GM18517 (cell line): ENCODE data around the gene LRP8.
"Not testable (repeated sequence)": the region's sequence is repeated elsewhere in the genome, so short reads cannot be mapped to it uniquely, and the experiment has no call there.

Source experiments
- ATAC-seq: cut with Tn5 transposase; IDR thresholded peaks from one replicate; pipeline ENCODE4 v1.9.1; 2021; ENCODE audit warnings: mild to moderate bottlenecking, moderate library complexity; ENCODE audit not compliant: unreplicated experiment

LRP8 gene

DNA sequence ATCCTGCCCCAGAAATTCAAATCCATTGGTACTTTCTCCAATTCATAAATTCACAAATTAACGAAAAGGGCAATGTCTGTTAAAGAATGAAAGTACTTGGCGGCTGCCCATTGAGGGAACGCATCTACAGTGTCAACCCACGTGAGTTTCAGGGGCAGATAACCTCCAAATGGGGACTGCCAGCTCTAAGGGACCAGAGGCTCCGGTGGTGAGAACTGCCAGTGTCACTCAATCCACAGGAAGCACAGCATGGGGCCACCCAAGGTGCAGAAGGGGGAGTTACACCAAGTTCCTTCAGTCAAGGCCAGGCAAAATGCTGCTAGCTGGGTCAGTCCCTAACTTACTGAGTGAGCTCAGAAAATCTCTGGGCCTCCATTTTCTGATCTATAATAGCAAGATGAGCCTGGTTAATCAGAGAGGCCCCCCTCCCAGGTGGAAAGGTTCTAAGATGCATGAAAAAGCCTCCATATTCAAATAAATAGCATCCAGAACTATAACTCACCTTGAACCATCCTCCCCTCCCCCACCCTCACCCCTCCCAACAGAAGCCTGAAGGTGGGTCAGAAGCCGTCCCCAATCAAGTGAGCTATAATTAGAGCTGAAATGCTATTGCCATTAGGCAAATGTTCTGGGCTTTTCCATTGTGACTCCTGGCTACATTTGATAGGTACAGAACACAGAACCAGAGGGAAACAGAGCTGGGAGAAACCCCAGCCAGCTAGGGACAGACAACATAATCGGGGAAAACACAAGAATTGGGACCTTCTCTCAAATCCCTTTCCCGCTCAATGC is 41.7 kb downstream of the LRP8 start:
- no peak for ATAC-seq

DNA sequence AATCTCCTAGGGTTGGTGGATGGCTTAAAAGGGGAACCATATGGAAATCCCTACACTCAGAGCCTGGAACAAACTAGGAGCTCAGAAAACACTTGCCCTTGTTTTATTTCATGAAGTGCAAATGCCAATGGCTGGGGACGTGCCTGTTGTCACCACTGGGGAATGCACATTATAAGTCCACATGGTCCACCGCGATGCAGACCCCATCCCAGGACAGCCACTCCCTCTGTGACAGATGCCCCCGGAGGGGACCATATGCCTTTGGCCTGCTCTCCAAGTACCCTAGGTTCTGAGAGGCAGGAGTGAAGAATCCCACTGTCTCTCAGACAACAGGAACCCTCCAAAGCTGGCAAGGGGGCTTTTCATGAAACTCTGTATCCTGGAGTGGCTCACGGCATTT is 42.3 kb downstream of the LRP8 start:
- ATAC-seq, result no peak

DNA sequence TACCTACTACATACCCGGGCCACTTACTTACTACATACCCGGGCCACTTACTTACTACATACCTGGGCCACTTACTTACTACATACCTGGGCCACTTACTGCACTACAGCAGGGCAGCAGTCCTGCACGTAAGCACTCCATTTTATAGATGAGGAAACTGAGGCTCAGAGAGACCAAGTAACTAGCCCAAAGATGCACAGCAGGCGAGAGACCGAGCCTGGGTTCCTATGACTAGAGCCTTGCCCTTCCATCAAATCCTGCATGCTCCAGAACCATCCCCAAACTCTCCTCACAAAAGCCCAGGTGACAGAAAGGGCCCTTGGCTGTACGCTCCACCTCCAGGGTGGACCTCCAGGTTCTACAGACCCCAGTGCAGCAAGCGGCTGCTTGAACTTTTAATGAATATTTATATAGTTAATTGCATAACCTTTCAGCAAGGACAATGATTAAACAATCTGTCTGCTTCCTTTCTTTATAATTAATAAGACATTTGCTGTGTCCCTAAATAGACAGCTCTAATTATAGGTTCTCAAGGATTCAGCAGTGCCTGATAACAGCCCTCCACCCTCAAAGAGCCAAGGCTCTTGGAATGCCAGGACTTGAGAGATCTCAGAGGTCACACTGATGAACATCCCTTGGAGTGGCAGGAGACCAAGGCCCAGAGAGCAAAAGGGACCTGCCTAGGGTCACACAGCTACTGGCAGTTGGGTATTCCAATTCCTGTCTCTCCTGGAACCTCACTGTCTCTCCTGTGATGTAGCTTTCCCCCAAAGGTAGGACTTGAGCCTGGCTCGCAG is 43.4 kb downstream of the LRP8 start:
- no peak for ATAC-seq

DNA sequence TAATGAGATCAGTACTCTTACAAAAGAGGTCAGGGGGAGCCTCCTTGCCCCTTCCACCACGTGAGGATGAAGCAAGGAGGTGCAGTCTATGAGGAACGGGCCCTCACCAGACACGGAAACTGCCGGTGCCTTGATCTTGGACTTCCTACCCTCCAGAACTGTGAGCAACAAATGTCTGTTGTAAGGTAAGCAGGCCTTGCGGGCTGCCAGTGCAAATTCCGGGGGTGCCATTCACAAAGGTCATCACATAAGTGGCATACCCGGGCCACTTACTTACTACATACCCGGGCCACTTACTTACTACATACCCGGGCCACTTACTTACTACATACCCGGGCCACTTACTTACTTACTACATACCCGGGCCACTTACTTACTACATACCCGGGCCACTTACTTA is 44.7 kb downstream of the LRP8 start:
- not testable (repeated sequence) for ATAC-seq

DNA sequence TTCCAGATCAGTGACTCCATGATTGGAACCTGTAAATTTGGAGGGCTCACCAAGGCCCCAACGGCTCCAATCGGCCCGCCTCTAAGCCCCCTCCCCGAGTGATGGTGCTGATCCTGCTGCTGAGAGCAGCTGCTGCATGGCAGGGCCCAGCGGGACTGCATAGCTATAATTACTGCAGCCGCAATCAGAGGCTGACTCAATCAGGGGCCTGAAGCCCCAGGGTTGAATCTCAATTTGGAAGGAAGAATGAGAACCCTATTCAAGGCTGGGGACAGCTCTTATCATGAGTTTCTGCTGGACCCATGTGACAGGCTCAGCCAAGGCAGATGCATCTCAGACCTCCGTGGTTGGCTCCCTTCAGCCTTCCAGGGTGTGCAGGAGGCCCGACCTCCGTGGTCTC is 46.7 kb downstream of the LRP8 start:
- no peak for ATAC-seq

DNA sequence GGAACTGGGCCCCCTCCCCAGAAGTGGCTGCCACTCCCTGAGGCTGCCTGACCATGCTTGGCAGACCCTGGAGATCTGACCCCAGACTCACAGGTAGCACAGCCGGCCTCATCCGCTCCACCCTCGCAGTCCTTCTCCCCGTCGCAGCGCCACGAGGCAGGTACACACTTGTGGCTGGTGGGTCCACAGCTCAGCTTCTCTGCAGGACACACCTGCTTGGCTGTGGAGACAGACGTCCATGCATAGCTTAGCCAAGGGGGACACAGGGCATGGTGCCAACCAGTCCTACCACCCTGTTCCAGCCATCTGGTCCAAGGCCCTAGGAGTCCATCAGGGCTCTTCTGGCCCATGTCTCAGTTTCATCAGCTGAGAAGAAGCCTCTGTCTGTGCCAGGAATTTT is 47.4 kb downstream of the LRP8 start:
- no peak for ATAC-seq

DNA sequence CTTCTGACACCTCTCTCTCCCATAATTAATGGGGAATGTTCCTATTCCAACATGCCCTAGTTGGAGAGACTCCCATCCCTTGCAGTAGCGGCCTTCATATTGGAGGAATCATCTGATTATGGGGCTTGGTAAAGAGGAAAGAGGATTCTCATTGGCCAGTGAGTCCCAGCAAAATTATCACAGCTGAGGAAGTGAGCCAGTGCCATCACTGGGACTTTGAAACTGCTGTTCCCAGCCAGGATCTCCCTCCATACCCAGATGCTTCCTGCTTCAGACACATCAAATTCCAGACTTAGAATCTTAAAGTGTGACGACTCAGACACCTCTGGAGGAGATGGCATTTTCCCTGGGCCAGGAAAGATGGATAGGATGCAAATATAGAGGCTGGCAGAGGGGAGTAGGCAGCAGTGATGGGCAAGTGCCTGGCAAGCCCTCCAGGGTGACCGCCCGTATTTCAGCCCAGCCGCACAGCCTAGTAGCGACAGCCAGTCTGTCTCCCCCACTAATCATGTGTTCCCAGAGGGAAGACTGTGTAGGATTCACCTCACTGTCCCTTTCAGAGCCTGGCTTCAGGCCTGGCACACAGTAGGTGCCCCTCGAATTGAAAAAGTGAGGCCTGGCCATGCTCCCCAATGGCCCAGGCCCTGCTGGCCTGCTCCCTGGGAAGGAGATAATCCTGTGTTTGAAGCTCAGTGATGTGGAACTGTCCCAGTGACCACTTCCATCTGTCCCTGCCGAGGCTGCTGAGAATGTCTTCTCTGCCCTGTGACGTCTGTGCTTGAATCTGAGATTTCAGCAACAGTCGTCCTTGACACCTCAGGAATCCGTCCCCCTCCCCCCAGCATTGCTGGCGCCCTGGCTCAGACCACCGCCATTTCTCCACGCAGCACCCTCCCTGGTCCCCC is 48.3 kb downstream of the LRP8 start:
- ATAC-seq, result no peak

DNA sequence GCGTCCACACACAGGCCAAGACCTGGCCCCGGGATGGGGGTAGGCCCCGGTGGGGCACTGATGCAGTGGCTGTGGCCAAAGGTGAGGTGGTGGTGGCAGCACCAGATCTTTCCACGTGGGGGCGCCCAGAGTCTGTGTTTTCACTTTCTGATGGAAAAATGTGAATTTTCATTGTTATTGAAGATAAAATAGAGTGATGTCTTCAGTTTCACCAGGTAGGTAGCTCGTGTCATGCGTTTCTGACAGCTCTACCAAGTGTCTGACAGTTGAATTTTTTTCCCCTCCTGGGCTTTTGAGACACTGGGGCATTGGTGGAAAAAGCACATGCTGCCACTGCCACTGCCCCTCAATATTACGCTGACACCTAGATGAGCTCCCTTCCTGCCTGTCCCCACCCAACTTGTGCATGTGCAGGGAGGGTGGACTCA is 49.6 kb downstream of the LRP8 start:
- ATAC-seq, result no peak

DNA sequence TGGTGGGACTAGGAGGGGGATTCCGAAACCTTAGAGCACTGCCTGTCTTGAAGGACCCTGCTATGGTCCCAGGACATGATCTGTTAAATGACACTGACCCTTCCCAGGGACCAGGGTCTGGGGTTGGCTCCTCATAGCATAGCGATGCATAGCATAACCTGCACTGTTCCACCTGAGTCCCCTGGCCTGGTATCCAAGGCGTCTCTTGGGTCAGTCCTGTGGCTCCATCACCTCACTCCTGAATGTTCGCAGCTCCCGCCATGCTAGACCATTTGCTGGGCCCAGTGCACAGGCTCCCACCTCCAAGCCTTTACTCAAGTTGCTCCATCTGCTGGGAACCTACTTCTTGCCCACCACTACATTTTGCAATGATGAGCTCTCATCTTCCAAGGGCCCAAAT is 50.5 kb downstream of the LRP8 start:
- ATAC-seq, result no peak

DNA sequence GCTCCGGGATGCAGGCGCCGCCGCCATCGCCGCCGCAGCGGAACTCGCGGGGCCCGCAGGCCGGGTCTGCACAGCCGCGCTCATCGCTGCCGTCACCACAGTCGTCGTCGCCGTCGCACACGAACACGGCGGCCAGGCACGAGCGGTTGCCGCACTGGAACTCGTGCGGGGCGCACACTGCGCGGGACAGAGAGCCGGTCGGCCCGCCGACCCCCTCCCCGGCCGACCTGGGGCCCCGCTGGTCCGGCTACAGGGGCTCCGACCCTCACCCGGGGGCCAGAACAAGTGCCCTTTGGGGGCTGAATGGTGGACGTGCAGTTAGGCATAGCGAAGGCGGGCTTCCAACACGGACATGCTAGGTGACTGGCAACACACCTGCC is 51.0 kb downstream of the LRP8 start:
- ATAC-seq, result no peak

DNA sequence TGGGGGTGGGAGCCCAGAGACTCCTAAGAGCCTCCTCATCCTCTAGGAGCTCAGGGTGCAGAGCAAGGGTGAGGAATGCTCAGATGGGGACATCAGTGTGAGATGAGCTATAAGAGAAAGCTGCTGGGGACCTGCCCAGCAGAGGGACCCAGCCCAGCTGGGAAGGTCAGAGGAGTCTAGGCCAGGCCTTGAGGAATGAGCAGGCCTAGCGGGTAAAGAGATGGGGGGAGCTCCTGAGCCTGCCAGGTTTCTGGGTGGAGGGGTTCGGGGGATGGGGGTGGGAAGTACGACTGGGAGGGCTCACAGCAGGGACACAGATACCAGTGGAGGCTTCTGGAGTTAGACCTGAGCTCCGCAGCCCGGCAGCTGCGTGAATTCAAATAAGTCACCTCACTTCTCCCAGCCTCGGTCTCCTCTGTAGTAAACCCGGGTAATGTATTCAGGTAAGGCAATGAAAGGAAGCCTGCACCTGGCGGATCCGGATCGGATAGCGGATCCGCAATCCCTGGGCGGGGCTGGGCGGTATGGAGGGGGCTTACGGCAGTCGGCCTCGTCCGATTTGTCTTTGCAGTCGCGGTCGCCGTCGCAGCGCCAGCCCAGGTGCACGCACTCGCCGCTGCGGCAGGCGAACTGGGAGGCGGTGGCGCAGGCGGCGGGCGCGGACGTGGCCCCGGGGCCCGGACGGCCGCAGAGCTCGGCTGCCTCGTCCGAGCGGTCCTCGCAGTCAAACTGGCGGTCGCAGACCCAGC is 51.5 kb downstream of the LRP8 start:
- no peak for ATAC-seq

DNA sequence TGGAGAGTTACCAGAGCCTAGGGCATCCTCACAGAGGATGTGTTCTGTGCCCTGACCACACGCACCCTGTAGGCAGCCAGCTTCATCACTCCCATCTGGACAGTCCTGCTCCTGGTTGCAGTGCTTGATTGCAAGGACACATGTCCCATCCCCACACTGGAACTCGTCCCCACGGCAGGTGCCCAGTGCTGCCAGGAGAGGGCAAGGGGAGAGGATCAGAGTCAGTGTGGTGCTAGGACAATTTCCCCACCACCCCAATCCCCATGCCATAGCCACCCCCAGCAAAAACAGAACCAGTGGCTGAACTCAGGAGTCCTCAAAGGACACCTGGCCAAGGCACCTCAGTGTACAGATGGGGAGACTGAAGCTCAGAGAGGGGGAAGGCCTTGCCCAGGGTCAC is 52.3 kb downstream of the LRP8 start:
- ATAC-seq, result no peak

DNA sequence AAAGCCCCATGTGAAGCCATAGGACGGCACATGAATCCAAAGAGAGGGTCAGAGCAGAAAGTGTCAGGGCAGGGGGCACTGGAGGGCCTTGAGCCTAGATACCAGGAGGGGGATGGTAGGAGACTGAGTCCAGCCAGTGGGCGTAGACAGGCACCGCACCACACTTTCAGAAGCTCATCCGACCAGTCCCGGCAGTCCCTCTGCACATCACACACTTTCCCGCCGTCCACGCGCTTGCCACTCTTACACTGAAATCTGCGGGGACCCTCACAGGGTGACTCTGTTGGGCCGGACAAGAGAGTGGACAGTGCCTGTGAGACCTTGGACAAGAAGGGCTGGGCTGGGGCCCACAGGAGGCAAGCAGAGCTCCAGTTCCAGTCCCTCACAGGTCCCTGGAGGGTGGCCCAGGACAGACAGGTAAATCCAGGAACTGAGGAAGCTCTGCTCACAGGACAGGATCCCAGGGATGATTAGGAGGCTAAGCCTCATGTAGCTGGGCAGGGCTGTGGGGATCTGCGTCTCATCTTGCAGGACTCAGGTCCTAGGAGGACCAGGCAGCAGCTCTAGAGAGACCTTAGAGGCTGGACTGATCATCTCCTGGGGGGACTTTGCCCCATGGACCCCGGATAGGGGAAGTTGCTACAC is 53.2 kb downstream of the LRP8 start:
- no peak for ATAC-seq

DNA sequence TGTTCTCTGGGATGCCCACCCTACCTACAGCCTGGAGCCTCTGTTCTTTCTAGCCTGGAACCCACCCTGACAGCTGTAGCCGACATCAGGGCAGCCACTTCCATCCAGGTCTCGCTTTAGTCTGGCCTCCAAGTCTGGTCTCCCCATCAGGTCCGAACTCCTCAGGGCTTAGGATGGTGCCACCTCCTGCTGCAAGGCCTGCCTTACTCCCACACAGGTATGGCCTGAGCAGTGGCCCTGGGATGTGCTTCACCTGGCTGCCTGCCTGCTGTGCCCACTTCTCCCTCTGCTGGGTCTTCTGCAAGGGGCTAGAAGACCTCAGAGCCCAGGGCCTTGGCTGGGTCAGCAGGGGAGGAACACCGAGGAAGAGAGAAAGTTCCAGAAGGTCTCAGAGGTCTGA is 53.8 kb downstream of the LRP8 start:
- no peak for ATAC-seq

DNA sequence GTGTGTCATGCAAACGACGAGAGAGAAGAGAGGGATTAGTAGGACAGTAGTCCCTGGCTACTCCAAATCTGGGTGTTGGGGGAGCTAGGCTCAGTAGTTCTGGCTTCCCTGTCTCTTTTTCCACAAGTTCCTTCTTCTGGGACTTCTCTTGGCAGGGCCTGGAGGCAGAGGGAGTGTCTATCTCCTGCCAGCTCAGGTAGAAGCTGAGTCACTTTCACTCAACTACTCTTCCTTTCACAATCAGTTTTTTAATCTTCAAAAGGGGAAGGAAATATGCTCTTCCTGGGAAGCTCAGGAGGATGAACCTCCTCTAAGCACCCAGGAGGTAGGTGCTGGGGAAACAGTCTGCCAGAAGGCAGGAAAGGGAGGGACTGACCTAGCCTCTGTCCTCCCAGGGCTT is 54.3 kb downstream of the LRP8 start:
- no peak for ATAC-seq

DNA sequence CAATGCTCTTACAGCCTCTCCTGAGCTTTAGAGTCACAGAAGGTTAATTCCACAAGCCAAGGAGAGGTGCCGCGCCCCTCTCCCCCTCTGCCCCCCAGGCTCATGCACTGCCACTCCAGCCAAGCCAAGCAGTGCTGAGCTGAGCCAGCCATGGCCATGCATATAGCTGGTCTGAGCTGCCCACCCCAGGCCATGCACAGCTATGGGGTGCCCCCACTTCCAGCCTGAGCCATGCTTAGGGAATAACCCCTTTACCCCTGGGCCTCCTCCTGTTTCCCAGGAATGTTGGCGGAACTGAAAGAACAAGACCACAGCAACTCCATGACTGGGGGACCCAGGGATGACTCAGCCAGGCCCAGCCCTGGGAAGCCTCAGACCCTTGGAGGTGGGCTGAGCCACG is 55.5 kb downstream of the LRP8 start:
- no peak for ATAC-seq

DNA sequence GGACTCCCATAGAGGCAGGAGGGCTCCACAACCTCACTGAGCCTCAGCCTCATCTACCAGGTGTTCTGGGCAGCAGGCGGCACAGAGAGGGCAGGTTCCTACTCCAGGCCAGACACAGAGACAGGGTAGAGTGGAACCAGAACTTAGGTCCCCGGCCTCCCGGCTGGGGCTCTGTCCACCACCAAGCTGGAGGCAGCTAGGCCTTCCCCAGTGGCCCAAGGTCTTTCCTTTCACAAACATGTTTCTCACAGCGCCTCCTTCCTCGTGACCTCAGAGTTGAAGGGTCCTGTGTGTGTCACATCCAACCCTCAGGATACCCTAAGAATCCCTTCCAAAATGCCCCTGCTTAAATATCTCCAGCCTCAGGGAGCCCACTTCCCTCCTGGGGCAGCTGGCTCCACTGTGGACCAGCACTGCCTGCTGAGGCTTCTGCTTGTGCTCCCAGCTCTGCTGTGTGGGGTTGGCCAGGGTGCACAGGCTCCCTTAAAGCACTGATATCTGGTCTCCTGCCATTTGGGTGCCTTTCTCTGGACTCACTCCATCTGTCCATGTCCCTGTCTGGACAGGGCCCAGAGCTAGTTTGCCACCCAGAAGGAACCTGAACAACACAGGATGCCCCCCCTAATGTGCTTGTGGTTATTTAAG is 56.3 kb downstream of the LRP8 start:
- ATAC-seq, result no peak

DNA sequence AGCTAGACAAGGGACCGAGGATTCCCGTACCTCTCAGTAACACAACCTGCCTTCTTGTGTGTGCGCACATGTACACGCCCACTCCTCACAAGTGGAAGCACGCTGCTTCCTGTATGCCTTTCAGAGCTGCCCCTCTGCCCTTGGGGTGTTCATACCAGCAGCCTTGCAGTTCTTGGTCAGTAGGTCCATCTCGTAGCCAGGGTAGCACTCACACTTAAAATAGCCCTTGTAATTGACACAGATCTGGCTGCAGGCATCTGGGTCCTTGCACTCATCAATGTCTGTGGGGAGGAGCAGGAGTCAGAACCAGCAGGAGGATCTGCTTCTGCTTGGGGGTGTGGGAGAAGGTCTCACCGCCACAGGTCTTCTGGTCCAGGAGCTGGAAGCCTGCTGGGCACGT is 57.0 kb downstream of the LRP8 start:
- ATAC-seq, result no peak

DNA sequence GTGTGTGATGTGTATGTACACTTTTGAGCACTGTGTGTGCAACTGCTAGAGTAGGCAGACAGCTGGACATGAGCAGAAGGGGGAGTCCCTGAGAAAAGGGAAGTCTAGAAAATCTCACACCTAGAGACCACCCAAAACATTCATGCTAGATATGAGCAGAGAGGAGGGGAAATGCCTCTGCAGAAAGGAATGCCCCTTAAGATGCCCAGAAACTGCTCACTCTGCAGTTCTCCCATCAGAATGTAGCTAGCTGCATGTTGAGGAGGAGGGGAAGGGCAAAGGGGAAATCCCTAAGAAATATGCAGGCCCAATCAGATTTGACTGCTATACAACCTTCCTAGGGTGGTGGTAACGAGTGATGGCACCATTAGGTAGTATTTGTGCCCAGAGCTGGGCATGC is 57.8 kb downstream of the LRP8 start:
- no peak for ATAC-seq

DNA sequence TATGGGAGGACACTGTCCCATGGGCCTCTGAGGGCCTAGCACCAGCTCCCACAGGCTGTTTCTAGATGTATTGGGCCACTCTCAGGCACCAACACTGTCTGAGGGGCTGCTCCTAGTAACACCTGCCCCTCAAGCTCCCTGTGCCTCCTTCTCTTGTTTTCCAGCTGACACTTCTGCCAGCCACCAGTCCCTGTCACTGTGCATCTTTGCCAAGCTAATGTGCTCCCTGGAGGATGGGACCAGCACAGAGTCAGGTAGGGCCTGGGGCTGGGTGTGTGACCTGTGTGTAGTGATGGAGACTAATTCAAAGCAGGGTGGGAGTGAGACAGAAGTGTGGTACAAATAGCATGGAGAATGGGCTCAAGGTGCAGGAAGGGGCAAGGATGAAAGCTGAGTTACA is 60.1 kb downstream of the LRP8 start:
- no peak for ATAC-seq
